GM10266 (cell line): ENCODE measurements around the gene FER.

Source experiments
- DNase-seq: peaks from one replicate; pipeline ENCODE4 v3.0.0; 2012; ENCODE audit errors: extremely low spot score
- TF ChIP-seq, protein P1 (sequence below): IDR thresholded peaks from 2 replicates; pipeline ENCODE4 v1.5.1; 2012; ENCODE audit warnings: mild to moderate bottlenecking, low read depth; ENCODE audit not compliant: control insufficient read depth, insufficient read depth; ENCODE audit errors: missing control alignments

FER gene

DNA sequence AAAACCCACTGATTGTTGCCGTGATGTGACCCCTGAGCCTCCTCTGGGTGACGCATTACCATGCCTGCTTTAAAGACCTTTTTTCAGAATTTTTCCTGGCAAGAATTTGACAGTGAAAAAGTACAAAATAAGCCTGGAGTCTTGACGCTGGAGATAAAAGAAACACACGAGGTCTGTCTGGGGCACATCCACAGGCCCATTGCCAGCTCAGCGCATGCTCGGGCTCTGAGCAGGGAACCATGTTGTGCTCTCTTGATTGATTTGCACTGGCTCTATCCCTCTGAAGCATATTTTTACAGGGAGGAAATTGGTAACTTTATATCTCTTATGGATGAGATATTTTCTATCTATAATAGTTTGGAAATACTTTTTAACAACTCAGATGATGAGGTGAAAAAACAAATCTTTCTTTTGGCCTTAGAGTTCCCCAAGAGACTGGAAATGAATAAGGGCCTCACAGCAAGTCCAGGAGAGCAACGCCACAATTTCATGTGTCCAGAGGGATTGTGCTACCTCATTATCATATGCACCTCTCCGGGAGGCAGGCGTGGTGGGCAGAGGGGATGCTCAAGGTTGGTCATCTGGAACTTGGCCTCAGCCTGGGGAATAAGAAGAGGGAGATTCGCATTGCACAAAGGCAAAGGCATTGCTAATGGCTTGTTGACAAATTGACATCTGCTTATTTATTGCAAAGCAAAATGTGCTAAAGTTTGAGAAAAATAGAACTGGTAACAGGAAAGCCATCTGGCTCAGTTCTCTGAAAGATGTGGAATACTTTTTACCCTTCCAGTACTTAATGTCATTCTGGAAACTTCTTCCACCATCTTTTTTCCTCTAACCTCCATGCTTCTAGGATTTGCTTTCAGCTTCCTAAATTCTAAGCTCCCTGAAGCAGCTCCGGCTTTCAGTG, 478.3 kb downstream of the FER start:
- TF ChIP-seq, protein P1, sequence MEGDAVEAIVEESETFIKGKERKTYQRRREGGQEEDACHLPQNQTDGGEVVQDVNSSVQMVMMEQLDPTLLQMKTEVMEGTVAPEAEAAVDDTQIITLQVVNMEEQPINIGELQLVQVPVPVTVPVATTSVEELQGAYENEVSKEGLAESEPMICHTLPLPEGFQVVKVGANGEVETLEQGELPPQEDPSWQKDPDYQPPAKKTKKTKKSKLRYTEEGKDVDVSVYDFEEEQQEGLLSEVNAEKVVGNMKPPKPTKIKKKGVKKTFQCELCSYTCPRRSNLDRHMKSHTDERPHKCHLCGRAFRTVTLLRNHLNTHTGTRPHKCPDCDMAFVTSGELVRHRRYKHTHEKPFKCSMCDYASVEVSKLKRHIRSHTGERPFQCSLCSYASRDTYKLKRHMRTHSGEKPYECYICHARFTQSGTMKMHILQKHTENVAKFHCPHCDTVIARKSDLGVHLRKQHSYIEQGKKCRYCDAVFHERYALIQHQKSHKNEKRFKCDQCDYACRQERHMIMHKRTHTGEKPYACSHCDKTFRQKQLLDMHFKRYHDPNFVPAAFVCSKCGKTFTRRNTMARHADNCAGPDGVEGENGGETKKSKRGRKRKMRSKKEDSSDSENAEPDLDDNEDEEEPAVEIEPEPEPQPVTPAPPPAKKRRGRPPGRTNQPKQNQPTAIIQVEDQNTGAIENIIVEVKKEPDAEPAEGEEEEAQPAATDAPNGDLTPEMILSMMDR: no peak
- DNase-seq: no peak

DNA sequence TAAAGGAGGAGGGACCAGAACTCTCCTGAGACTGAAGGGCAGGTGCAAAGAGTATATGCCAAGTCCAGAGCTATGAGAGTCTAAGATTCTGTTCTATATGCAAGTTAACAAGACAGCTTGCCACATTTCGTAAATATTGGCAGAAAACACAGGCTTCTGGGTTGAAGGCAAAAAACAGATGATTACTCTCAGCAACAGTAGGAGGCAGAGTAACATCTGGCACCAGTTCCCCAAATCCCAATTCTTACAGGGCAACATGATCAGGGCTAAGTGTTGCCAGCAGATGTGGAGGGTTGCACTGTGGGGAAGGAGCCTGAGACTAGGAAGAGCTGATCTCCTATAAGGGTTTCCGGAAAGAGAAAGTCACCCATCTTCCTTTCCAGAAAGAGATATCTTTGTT, 482.7 kb downstream of the FER start:
- DNase-seq: no peak
- TF ChIP-seq, protein P1: no peak

DNA sequence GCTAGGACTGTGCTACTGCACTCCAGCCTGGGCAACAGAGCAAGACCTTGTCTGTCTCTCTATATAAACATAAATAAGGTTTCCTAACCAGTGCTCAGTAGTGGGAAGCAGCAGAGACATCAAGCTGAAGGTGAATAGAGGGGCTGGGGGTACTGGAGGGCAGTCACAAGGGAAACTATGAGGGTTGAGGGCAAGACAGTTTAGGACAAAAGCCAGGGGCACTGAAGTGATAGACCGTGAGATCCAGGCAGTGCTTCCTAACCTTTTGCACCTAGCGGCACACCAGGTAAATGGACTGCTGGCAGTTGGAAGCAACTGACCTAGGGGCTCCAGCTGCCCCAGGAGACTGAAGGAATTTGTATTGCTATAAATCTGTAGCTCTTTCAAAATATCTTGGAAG, 483.6 kb downstream of the FER start:
- TF ChIP-seq, protein P1: no peak

DNA sequence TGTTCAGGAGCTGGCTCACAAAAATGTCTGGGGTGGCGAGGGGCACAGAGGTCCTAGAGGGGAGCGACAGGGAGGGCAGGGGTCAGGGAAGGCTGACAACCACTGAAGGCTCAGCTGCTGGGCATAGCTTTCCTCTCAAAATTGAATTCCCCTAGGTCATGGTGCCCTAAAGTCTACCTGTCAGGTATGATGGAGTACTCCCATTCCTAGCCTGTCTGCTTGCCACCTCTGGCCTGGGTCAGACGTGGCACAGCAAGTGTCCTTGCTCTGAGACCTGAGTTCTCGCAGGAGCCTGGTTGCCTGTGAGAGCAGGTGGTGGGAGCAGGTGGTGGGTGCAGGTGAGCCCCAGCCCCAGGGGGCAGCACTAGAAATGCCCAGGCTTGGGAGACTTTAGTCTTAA, 486.7 kb downstream of the FER start:
- DNase-seq: no peak
- TF ChIP-seq, protein P1: no peak

More for the DNA sequence above, 483.6 kb downstream of the FER start:
- DNase-seq: no peak

DNA sequence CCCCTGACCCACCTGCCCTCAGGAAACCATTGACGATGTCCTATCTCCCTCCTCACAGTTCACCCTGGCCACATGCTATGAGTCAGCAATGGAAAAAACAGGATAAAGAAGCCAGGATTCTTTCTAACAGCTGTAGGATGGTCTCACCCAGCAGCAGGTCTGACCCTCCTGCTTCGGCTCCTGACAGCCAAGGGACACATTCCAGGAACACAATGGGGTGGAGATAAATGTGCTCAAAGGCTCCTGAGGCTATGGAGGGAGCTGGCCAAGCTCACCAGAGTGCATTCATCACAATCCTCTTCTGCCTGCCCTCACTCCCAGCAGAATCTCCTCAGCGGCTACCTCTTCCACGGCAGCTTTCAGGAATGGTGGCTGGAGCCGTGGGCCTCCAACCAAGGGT, 491.8 kb downstream of the FER start:
- no peak for DNase-seq
- TF ChIP-seq, protein P1: no peak

DNA sequence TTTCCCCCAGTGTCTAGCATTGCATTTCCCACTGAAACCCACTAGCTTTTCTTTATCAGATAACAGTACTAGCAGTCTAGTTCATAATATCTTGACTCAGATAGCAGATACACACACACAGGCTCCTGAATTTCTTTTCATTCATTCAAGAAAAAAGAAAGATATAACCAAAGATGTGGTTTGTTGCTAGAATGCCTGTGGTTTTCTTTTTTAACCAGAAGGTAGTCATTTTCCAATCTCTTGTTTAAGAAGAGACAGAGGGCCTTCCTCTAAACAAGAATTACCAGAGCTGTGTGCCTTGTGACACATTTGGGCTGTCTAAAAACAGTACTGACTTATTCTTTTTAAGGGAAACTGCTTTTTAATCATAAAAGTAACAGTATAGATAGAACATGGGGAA, 494.8 kb downstream of the FER start:
- TF ChIP-seq, protein P1: no peak
- no peak for DNase-seq

DNA sequence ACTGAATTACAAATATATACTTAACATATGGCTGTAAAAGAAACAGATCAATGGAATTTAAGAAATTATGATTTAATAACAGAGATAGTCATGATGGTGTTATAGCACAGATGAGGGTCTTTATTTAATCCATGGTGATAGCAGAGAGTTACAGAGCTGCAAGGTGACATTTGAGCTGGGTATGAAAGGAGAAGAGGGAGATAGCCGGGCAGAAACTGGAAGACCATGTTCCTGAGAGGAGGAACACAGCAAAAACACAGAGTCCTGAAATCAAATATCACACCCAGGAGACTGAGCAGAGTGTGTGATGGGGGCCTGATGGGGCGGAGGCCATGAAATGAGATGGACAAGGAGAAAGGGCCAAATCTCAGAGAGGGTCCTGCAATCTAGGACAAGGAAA, 498.7 kb downstream of the FER start:
- TF ChIP-seq, protein P1: no peak
- no peak for DNase-seq
